GM21447 (cell line): ENCODE measurements around the gene SCYGR8.
"Not testable (repeated sequence)": the region's sequence is repeated elsewhere in the genome, so short reads cannot be mapped to it uniquely, and the experiment has no call there.

Experiments
- ATAC-seq: cut with Tn5 transposase; IDR thresholded peaks from one replicate; pipeline ENCODE4 v1.9.1; 2021; ENCODE audit not compliant: unreplicated experiment

Gene SCYGR8, protein sequence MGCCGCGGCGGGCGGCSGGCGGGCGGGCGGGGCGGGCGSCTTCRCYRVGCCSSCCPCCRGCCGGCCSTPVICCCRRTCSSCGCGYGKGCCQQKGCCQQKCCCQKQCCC

DNA sequence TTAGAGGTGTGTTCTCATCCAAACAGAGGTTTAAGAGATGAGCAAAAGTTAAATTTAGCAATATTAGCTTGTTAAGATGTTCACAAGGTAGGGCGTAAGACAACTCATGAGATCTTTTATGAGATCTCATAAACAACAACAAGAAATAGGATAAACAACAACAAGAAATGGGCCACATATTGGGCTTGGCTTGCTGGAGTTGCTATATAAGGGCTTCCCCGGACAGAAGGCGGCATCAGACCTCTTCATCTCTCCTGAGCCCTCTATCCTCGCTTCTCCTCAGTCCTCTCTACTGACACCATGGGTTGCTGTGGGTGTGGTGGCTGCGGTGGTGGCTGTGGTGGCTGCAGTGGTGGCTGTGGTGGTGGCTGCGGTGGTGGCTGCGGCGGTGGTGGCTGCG, at the start of gene SCYGR8:
TSS of gene SCYGR8 (plus strand) at position 301 of the 400 bp plus-strand sequence. CDS start at position 301, 0 bp downstream.
- ATAC-seq, result no peak

- no peak for ATAC-seq
Observed at GRCh38 chr2:227696990-227697679, 48.6 kb upstream of the SCYGR8 start.

- no peak for ATAC-seq
Observed at GRCh38 chr2:227701556-227701955, 44.1 kb upstream of the SCYGR8 start.

DNA sequence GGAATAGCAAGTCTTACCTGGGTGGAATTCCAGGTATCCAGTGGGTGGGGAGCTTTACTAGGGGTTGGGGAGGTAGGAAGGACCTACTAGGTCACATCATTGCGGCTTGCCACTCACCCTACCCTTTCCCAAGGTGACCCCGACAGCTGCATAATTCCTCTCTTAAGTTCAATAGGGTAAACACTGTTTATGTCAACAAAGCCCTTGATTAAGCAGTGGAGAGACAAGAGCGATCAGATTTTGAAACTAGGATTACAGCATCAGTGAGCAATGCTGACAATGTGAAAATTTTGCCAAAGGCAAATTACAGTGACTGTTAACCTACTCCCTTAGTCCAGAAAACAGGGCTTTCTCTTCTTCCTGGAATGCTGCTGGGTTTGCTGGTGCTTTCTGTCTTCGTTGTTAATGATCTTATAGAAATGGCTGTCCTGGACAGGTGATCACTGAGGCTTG, 42.4 kb upstream of the SCYGR8 start:
- no peak for ATAC-seq

GRCh38 chr2:227703961-227704360, 41.7 kb upstream of the SCYGR8 start:
- no peak for ATAC-seq

DNA sequence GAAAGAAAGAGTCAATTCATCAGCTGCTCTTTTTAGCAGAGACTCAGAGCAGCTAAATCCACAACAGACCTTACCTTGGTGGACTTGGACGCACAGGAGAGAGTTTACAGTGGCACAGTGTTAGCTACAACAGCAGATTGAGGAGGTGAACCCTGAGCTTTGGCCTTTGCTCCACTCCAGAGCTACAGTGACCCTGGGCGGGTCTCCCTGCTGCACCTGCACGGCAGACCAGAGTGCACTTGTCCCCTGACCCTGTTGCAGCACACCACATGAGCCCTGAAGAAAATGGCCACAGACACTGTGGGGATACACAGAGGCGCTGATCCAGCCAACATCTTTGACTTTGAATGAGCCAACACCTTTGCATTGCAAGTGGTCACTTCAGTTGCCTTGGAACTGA, 38.8 kb upstream of the SCYGR8 start:
- no peak for ATAC-seq

DNA sequence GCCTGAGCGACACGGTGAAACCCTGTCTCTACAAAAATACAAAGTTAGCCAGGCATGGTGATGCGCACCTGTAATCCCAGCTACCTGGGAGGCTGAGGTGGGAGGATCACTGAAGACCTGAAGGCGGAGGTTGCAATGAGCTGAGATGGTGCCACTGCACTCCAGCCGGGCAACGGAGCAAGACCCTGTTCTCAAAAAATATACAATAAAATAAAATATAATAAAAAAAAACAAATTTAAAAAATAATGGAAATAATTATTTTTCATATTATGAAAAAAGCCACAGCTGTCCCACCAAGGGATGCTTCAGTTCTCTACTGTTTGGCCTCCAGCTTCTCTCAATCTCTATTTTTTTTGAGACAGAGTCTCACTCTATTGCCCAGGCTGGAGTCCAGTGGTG, 38.3 kb upstream of the SCYGR8 start:
- ATAC-seq, result no peak

- ATAC-seq, result no peak
Observed at GRCh38 chr2:227710986-227711385, 34.7 kb upstream of the SCYGR8 start.

DNA sequence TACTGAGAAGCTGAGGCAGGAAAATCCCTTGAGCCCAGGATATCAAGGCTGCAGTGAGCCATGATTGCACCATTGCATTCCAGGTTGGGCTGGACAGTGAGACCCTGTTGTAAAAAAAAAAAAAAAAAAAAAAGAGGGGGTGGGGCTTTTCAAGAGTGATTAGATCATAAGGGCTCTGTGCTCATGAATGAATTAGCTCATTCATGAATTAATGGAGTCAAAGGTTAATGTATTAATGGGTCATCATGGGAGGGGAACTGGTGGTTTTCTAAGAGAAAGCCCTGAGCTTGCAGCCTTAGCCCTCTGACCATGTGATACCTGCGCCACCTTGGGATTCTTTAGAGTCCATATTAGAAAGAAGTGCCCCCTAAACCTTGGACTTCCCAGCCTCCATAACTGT, 32.4 kb upstream of the SCYGR8 start:
- ATAC-seq, result no peak

DNA sequence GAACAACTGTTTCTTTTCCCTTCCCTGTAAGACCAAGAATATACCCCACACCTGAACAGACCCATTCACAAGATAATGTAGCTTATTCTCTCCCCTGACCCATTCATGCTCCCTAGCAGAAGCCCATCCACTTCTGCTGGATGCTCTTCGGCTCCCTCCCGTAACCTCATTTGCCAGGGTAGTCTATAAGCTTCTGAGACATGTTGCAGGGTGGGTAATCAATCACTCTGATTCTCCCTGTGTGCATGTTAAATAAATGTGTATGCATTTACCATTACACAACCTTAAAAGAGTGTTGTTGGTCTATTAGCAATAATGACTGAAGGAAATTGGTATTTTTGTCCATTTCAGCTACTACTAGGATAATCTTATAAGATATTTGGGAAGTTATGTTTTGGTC, 29.2 kb upstream of the SCYGR8 start:
- no peak for ATAC-seq

GRCh38 chr2:227717687-227718567, 27.8 kb upstream of the SCYGR8 start, which contains the start of gene SLC19A3:
TSS of gene SLC19A3 (minus strand) at chr2:227718028. CDS start at chr2:227702318, 15,710 bp downstream.
- ATAC-seq, result no peak

GRCh38 chr2:227719641-227720040, 26.1 kb upstream of the SCYGR8 start:
- ATAC-seq, result no peak

- no peak for ATAC-seq
Observed at GRCh38 chr2:227720680-227721079, 25.0 kb upstream of the SCYGR8 start.

GRCh38 chr2:227722821-227723220, 22.9 kb upstream of the SCYGR8 start:
- ATAC-seq, result not testable (repeated sequence)

- no peak for ATAC-seq
Observed at GRCh38 chr2:227724394-227725039, 21.2 kb upstream of the SCYGR8 start, which contains the start of gene SCYGR6. TSS of gene SCYGR6 (minus strand) at chr2:227724757. CDS start at chr2:227724757, 0 bp downstream.

- ATAC-seq, result no peak
Observed at GRCh38 chr2:227728035-227728434, 17.7 kb upstream of the SCYGR8 start, which contains the start of gene SCYGR7. TSS of gene SCYGR7 (plus strand) at chr2:227728335. CDS start at chr2:227728335, 0 bp downstream.

- ATAC-seq, result no peak
Observed at GRCh38 chr2:227739351-227739750, 6.3 kb upstream of the SCYGR8 start.

DNA sequence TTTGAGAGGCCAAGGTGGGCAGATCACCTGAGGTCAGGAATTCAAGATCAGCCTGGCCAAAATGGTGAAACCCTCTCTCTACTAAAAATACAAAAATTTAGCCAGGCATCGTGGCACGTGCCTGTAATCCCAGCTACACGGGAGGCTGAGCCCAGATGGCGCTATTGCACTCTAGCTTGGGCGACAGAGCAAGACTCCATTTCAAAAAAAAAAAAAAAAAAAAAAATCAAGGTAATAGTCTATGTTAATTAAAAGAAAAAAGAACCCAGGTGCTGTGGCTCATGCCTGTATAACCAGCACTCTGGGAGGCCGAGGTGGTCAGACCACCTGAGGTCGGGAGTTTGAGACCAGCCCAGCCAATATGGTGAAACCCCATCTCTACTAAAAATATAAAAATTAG, 5.0 kb upstream of the SCYGR8 start:
- not testable (repeated sequence) for ATAC-seq

- ATAC-seq, result no peak
Observed at GRCh38 chr2:227748079-227748478, 2.4 kb downstream of the SCYGR8 start.

DNA sequence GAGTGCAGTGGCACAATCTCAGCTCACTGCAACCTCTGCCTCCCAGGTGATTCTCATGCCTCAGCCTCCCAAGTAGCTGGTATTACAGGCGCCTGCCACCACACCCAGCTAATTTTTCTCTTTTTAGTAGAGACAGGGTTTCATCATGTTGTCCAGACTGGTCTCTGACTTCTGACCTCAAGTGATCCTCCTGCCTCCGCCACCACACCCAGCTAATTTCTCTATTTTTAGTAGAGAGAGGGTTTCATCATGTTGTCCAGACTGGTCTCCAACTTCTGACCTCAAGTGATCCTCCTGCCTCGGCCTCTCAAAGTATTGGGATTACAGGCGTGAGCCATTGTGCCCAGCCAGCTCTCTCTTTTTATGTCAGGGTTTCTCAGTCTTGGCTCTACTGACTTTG, 10.6 kb downstream of the SCYGR8 start:
- ATAC-seq, result not testable (repeated sequence)
